Activated CD4-positive, alpha-beta T cell treated with anti-CD3 and anti-CD28 coated beads, Interleukin-2, amount 10 ng/mL, durations not matched to agents 7 days and 5 days (primary cell): ENCODE data around the gene ZNF189. TPM values are rescaled to one million over a fixed set of nuclear protein-coding genes. Genes with fewer than 3 reads are reported as not detected.
A peak's percentile ranks its signal among the peaks of the same experiment; 100 is the strongest.

Experiments
- CTCF ChIA-PET: fragments of 350-600 bp; sonication (Branson Sonifier 250); formaldehyde crosslinking; loops from one replicate; lab custom pipeline; 2021; ENCODE audit warnings: antibody characterized with exemption; lab: Charles Lee
- POLR2A ChIA-PET: fragments of 350-600 bp; sonication (Branson Sonifier 250); formaldehyde crosslinking; loops from one replicate; lab custom pipeline; 2021; ENCODE audit warnings: antibody characterized with exemption; lab: Charles Lee
- DNase-seq: peaks from one replicate; pipeline ENCODE4 v3.0.0-alpha.2; 2020
- H3K27ac Mint-ChIP-seq: one replicate; pipeline ENCODE4 v1.8.0; 2021; ENCODE audit warnings: mild to moderate bottlenecking, moderate library complexity, mixed read lengths
- H3K27me3 Mint-ChIP-seq: one replicate; pipeline ENCODE4 v1.8.0; 2021; ENCODE audit warnings: mixed read lengths
- H3K36me3 Mint-ChIP-seq: one replicate; pipeline ENCODE4 v1.8.0; 2021; ENCODE audit warnings: low read depth, mixed read lengths
- H3K4me1 Mint-ChIP-seq: one replicate; pipeline ENCODE4 v1.8.0; 2021; ENCODE audit warnings: mixed read lengths
- H3K4me3 Mint-ChIP-seq: one replicate; pipeline ENCODE4 v1.8.0; 2021; ENCODE audit warnings: mild to moderate bottlenecking, moderate library complexity, mixed read lengths
- H3K9me3 Mint-ChIP-seq: one replicate; pipeline ENCODE4 v1.8.0; 2021; ENCODE audit warnings: mixed read lengths
- total RNA-seq, 2 experiments: library from RNA; stranded (reverse); gene quantifications; one replicate each; pipeline ENCODE4 v1.2.3, GENCODE V29; 2021

Gene ZNF189
- total RNA-seq, 2 experiments from 2014 or later: 11.4 to 12.9 TPM

- ChIA-PET POLR2A (no interaction called here), CTCF (interaction anchor here (1.7 kb wide), 1 partner anchor 11 kb away, joined by 4 read pairs; no protein-coding TSS in a partner anchor)
- DNase-seq: no peak
- H3K27me3 Mint-ChIP-seq: peaks cover 39% of the 10 kb centered on the region
- H3K4me3 Mint-ChIP-seq: no peak overlapping the region
- H3K9me3 Mint-ChIP-seq: peaks cover 4% of the 10 kb centered on the region
- peaks cover 5% of the 10 kb centered on the region for H3K4me1 Mint-ChIP-seq
- H3K36me3 Mint-ChIP-seq: no peaks in the 10 kb centered on the region
- H3K27ac Mint-ChIP-seq: no peak overlapping the region
These were observed 52.3 kb downstream of the ZNF189 start for GRCh38 chr9:101450931-101451330.

GRCh38 chr9:101451498-101451897 is 52.8 kb downstream of the ZNF189 start:
- ChIA-PET POLR2A (no interaction called here), CTCF (interaction anchor here (1.7 kb wide), 1 partner anchor 10 kb away, joined by 4 read pairs; no protein-coding TSS in a partner anchor)
- H3K4me3 Mint-ChIP-seq: no peak overlapping the region
- no peak for DNase-seq
- H3K27ac Mint-ChIP-seq: no peak overlapping the region
- peaks cover 5% of the 10 kb centered on the region for H3K4me1 Mint-ChIP-seq
- no peaks in the 10 kb centered on the region for H3K36me3 Mint-ChIP-seq
- H3K27me3 Mint-ChIP-seq: peaks cover 35% of the 10 kb centered on the region
- H3K9me3 Mint-ChIP-seq: peaks cover 4% of the 10 kb centered on the region

DNA sequence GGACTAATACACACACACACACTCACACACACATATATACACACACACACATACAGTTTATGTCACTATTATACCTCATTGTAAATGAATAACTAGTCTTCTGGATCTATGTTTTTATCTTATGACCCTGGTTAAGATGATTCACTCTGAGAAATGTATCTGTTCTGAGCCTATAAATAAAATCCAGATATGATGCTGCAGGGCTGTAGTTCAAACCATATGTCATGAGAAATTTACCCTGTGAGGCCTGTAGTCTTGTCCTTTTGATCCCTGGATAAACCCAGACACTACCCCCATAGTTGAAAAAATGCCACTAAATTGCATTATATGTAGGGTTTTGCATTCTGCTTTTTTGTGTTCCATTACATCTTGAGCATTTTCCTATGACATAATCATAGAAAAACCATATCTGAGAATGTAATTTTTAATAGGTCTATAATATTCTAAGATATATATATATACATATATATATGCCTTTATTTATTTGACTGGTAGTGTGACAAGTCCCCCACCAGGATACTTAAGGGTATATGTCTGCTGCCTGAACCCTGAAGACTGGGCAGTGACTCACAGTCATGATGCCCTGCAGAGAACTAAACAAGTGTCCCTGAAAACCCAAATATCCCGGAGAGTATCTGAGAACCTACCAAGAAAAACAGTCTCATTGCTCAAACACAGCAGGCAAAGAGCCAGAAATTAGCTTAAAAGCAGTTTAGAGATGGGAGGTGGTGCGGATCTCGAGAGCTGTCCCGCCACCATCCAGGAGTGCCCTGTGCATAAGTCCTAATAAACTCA is 55.3 kb downstream of the ZNF189 start:
- Mint-ChIP-seq H3K4me1 (no peaks in the 10 kb centered on the region), H3K27me3 (peaks cover 20% of the 10 kb centered on the region), H3K9me3 (peaks cover 4% of the 10 kb centered on the region), H3K27ac (no peak overlapping the region), H3K4me3 (no peak overlapping the region), H3K36me3 (no peaks in the 10 kb centered on the region)
- ChIA-PET CTCF (no interaction called here), POLR2A (no interaction called here)
- no peak for DNase-seq

- Mint-ChIP-seq H3K4me3 (no peak overlapping the region), H3K27ac (no peak overlapping the region), H3K4me1 (no peaks in the 10 kb centered on the region), H3K27me3 (peaks cover 10% of the 10 kb centered on the region), H3K9me3 (peaks cover 4% of the 10 kb centered on the region), H3K36me3 (no peaks in the 10 kb centered on the region)
- no peak for DNase-seq
- ChIA-PET POLR2A (no interaction called here), CTCF (no interaction called here)
These were observed 57.1 kb downstream of the ZNF189 start for GRCh38 chr9:101455656-101456240.

- Mint-ChIP-seq H3K36me3 (no peaks in the 10 kb centered on the region), H3K9me3 (peaks cover 3% of the 10 kb centered on the region), H3K27me3 (peaks cover 1% of the 10 kb centered on the region), H3K4me3 (no peak overlapping the region), H3K27ac (no peak overlapping the region), H3K4me1 (no peaks in the 10 kb centered on the region)
- ChIA-PET POLR2A (no interaction called here), CTCF (interaction anchor here (0.8 kb wide), 1 partner anchor 74 kb away, joined by 3 read pairs; no protein-coding TSS in a partner anchor)
- no peak for DNase-seq
These were observed 58.4 kb downstream of the ZNF189 start for GRCh38 chr9:101457003-101457402.

DNA sequence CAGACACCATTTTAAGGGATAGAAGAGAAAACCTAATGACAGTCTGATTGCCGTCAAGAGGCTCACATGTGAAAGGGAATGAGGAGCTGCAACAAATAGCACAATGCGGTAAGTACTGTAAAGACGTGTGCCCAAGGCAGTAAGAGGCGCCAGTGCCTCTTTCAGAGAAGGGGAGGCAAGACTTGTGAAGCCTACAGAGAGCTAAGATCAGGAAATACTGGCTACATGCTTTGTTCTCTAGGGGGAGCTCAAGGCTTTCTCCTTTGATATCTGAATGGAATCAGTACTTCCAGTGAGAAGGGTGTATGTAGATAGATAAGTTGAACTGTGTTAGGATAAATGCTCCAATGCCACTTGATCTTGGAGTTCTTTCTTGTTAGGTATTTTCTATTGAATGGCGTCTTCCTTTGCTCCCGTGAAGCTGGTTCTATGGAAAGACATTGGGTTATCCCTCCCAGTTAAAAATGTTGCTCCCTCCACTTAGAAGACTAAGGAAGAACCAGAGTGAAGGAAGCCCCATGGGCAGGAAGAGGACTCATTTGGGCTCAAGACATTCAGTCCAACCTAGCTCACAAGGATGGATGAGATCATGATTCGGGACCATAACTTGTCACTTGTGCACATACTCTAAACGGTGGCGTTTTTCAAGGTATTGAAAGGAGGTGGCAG is 60.4 kb downstream of the ZNF189 start:
- CTCF ChIA-PET: interaction anchor here (0.9 to 1.5 kb wide), 6 partner anchors 8 to 71 kb away, joined by 3 to 16 read pairs (median 3); no protein-coding TSS in a partner anchor
- Mint-ChIP-seq H3K27ac (no peak overlapping the region), H3K36me3 (no peaks in the 10 kb centered on the region), H3K9me3 (no peaks in the 10 kb centered on the region), H3K4me1 (no peaks in the 10 kb centered on the region), H3K27me3 (peaks cover 6% of the 10 kb centered on the region), H3K4me3 (no peak overlapping the region)
- POLR2A ChIA-PET: no interaction called here
- DNase-seq: peak; percentile 33

Other genes with a start within 250 kb of the ZNF189 start
- gene BAAT, start 13.8 kb upstream of the ZNF189 start, total RNA-seq: under 1 TPM in 1 of 2 experiments, not detected in 1; 0.07 TPM
- gene MRPL50, start 233 bp upstream of the ZNF189 start, total RNA-seq: 10 to 100 TPM; 10.2 to 11.7 TPM
- gene ALDOB, start 36.9 kb downstream of the ZNF189 start, total RNA-seq: not detected
- gene RNF20, start 135.0 kb downstream of the ZNF189 start, total RNA-seq: 10 to 100 TPM; 49.4 to 52.4 TPM
- gene PPP3R2, start 196.1 kb downstream of the ZNF189 start, total RNA-seq: not detected